ENCODE data around the gene PRKAG2.
A peak's percentile ranks its signal among the peaks of the same experiment; 100 is the strongest.
"Not testable (repeated sequence)": the region's sequence is repeated elsewhere in the genome, so short reads cannot be mapped to it uniquely, and the experiment has no call there.

PRKAG2 gene

GRCh38 chr7:151579644-151580043 is 297.3 kb downstream of the PRKAG2 start:
- no peak for TF ChIP-seq POLR2A (IDR thresholded peaks at IDR 0.05; ENCODE audit: low read depth, low read length)
- no peak for FAIRE-seq

GRCh38 chr7:151575410-151575809 is 301.5 kb downstream of the PRKAG2 start:
- DNase-seq (ENCODE audit: insufficient read length, low spot score) (no peak), FAIRE-seq (no peak)
- TF ChIP-seq POLR2A (IDR thresholded peaks at IDR 0.05; ENCODE audit: low read depth, low read length): no peak

More at GRCh38 chr7:151579644-151580043, 297.3 kb downstream of the PRKAG2 start:
- DNase-seq (ENCODE audit: insufficient read length, low spot score): no peak

GRCh38 chr7:151573046-151573445 is 303.9 kb downstream of the PRKAG2 start:
- FAIRE-seq: peak; percentile 83

GRCh38 chr7:151572136-151572535 is 304.8 kb downstream of the PRKAG2 start:
- no peak for TF ChIP-seq POLR2A (IDR thresholded peaks at IDR 0.05; ENCODE audit: low read depth, low read length)
- DNase-seq (ENCODE audit: insufficient read length, low spot score) (no peak), FAIRE-seq (no peak)

More at GRCh38 chr7:151573046-151573445, 303.9 kb downstream of the PRKAG2 start:
- DNase-seq (ENCODE audit: insufficient read length, low spot score): not testable (repeated sequence)

- no peak for DNase-seq (ENCODE audit: insufficient read length, low spot score)
- TF ChIP-seq POLR2A (IDR thresholded peaks at IDR 0.05; ENCODE audit: low read depth, low read length): no peak
- FAIRE-seq: no peak
Measured at GRCh38 chr7:151571471-151571870, 305.4 kb downstream of the PRKAG2 start.

GRCh38 chr7:151570366-151570915 is 306.5 kb downstream of the PRKAG2 start:
- FAIRE-seq (no peak), DNase-seq (ENCODE audit: insufficient read length, low spot score) (no peak)
- TF ChIP-seq POLR2A (IDR thresholded peaks at IDR 0.05; ENCODE audit: low read depth, low read length): no peak

GRCh38 chr7:151568956-151569940 is 307.7 kb downstream of the PRKAG2 start:
- TF ChIP-seq POLR2A (IDR thresholded peaks at IDR 0.05; ENCODE audit: low read depth, low read length): no peak
- DNase-seq (ENCODE audit: insufficient read length, low spot score) (no peak), FAIRE-seq (no peak)

GRCh38 chr7:151566897-151567320 is 310.0 kb downstream of the PRKAG2 start:
- FAIRE-seq: no peak
- no peak for DNase-seq (ENCODE audit: insufficient read length, low spot score)
- no peak for TF ChIP-seq POLR2A (IDR thresholded peaks at IDR 0.05; ENCODE audit: low read depth, low read length)

- TF ChIP-seq POLR2A (IDR thresholded peaks at IDR 0.05; ENCODE audit: low read depth, low read length): no peak
- DNase-seq (ENCODE audit: insufficient read length, low spot score) (no peak), FAIRE-seq (no peak)
Measured at GRCh38 chr7:151565541-151565940, 311.4 kb downstream of the PRKAG2 start.

- FAIRE-seq: no peak
- TF ChIP-seq POLR2A (IDR thresholded peaks at IDR 0.05; ENCODE audit: low read depth, low read length): no peak
Measured at GRCh38 chr7:151560243-151560642, 316.7 kb downstream of the PRKAG2 start.

GRCh38 chr7:151559557-151560183 is 317.2 kb downstream of the PRKAG2 start:
- DNase-seq (ENCODE audit: insufficient read length, low spot score) (no peak), FAIRE-seq (no peak)
- no peak for TF ChIP-seq POLR2A (IDR thresholded peaks at IDR 0.05; ENCODE audit: low read depth, low read length)

More at GRCh38 chr7:151560243-151560642, 316.7 kb downstream of the PRKAG2 start:
- DNase-seq (ENCODE audit: insufficient read length, low spot score): no peak

GRCh38 chr7:151558575-151558974 is 318.3 kb downstream of the PRKAG2 start:
- FAIRE-seq (no peak), DNase-seq (ENCODE audit: insufficient read length, low spot score) (no peak)
- no peak for TF ChIP-seq POLR2A (IDR thresholded peaks at IDR 0.05; ENCODE audit: low read depth, low read length)

- FAIRE-seq (no peak), DNase-seq (ENCODE audit: insufficient read length, low spot score) (no peak)
- no peak for TF ChIP-seq POLR2A (IDR thresholded peaks at IDR 0.05; ENCODE audit: low read depth, low read length)
Measured at GRCh38 chr7:151556592-151556991, 320.3 kb downstream of the PRKAG2 start.

- DNase-seq (ENCODE audit: insufficient read length, low spot score) (no peak), FAIRE-seq (no peak)
- TF ChIP-seq POLR2A (IDR thresholded peaks at IDR 0.05; ENCODE audit: low read depth, low read length): no peak
Measured at GRCh38 chr7:151553356-151553755, 323.6 kb downstream of the PRKAG2 start.

All from H54 (cell line).